Right atrium auricular region (tissue), 2 donors: ENCODE results near the gene MYOCD. TPM values are rescaled to one million over a fixed set of nuclear protein-coding genes. Genes with fewer than 3 reads are reported as not detected.

Experiments used
- DNase-seq: peaks from one replicate; pipeline ENCODE4 v3.0.0-alpha.2; 2019; ENCODE audit warnings: low spot score
- H3K27ac ChIP-seq, 2 donors: fragments of 200-600 bp; sonication (generic); 1 replicate in 1 of 2; 2 replicates in 1 of 2; pipeline ENCODE4 v1.5.1; 2016 to 2019
- H3K27me3 ChIP-seq, 2 donors: fragments of 200-600 bp; sonication (generic); one replicate each; pipeline versions ENCODE4 v1.5.1 to v1.6.0; 2017 to 2019
- H3K36me3 ChIP-seq: fragments of 200-600 bp; sonication (generic); one replicate; pipeline ENCODE4 v1.5.1; 2016
- H3K4me1 ChIP-seq, 2 donors: fragments of 200-600 bp; sonication (generic); one replicate each; pipeline versions ENCODE4 v1.5.1 to v1.6.0; 2017 to 2019
- H3K4me3 ChIP-seq, 2 donors: fragments of 200-600 bp; sonication (generic); 1 replicate in 1 of 2; 2 replicates in 1 of 2; pipeline ENCODE4 v1.5.1; 2017 to 2019; ENCODE audit warnings: mild to moderate bottlenecking in 1 of 2, moderate library complexity in 1 of 2
- H3K9me3 ChIP-seq, 2 donors: fragments of 200-600 bp; sonication (generic); one replicate each; pipeline ENCODE4 v1.5.1; 2019
- total RNA-seq, 2 donors: library from RNA; depleted of rRNA; stranded (reverse); fragments of >200 nt; gene quantifications; one replicate each; pipeline ENCODE4 v1.1.0, GENCODE V29; 2016
- TF ChIP-seq, protein P1 (sequence below), 2 donors: fragments of 200-600 bp; sonication (generic); IDR thresholded peaks; one replicate each; pipeline ENCODE4 v1.5.1; 2019; ENCODE audit warnings: antibody characterized with exemption in 2 of 2

Gene MYOCD
- total RNA-seq, 2 donors from 2014 or later, result 50.6 to 65.1 TPM

DNA sequence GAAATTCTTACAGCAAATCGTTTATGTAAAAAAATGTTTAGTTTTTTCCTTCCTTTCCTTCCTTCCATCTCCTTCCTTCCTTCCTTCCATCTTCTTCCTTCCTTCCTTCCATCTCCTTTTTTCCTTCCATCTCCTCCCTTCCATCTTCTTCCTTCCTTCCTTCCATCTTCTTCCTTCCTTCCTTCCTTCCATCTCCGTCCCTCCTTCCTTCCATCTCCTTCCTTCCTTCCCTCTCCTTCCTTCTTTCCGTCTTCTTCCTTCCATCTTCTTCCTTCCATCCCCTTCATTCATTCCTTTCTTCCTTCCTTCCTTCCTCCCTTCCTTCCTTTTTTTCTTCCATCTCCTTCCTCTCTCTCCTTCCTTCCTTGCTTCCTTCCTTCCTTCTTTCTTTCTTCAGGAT lies 22.7 kb downstream of the MYOCD start:
- Histone ChIP-seq H3K27me3 (no peaks in the 10 kb centered on the region), H3K9me3 (no peaks in the 10 kb centered on the region), H3K36me3 (no peaks in the 10 kb centered on the region), H3K4me1 (peaks cover 0 to 41% of the 10 kb centered on the region in 2 donors), H3K27ac (peak overlapping the region in 1 of 2 donors; percentile 20), H3K4me3 (no peak overlapping the region)
- TF ChIP-seq, protein P1, sequence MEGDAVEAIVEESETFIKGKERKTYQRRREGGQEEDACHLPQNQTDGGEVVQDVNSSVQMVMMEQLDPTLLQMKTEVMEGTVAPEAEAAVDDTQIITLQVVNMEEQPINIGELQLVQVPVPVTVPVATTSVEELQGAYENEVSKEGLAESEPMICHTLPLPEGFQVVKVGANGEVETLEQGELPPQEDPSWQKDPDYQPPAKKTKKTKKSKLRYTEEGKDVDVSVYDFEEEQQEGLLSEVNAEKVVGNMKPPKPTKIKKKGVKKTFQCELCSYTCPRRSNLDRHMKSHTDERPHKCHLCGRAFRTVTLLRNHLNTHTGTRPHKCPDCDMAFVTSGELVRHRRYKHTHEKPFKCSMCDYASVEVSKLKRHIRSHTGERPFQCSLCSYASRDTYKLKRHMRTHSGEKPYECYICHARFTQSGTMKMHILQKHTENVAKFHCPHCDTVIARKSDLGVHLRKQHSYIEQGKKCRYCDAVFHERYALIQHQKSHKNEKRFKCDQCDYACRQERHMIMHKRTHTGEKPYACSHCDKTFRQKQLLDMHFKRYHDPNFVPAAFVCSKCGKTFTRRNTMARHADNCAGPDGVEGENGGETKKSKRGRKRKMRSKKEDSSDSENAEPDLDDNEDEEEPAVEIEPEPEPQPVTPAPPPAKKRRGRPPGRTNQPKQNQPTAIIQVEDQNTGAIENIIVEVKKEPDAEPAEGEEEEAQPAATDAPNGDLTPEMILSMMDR (IDR thresholded peaks at IDR 0.05), result no peak
- DNase-seq, result no peak

DNA sequence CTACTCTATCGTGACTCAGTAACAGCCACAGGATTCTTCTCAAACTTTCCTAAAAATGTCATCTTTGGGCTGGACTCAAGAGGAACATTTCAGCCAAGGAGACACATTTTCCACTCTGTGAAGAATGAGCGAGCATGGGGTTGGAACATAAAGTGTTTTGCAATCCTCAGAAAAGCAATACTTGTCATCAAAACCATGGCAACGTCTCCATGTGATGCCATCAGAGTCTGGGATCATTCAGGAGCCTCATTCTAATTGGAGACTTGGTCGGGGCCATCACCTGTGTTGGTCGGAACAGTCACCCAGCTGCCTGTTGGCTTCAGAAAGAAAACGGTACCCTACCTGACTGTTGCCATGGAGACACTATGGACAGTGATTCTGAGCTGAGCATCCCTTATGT lies 25.5 kb downstream of the MYOCD start:
- Histone ChIP-seq H3K4me3 (no peak overlapping the region), H3K9me3 (no peaks in the 10 kb centered on the region), H3K27me3 (no peaks in the 10 kb centered on the region), H3K27ac (peak overlapping the region; percentile 53 to 69), H3K4me1 (peaks cover 0 to 18% of the 10 kb centered on the region in 2 donors), H3K36me3 (no peaks in the 10 kb centered on the region)
- TF ChIP-seq, protein P1 (IDR thresholded peaks at IDR 0.05), result no peak
- peak; percentile 73 for DNase-seq

DNA sequence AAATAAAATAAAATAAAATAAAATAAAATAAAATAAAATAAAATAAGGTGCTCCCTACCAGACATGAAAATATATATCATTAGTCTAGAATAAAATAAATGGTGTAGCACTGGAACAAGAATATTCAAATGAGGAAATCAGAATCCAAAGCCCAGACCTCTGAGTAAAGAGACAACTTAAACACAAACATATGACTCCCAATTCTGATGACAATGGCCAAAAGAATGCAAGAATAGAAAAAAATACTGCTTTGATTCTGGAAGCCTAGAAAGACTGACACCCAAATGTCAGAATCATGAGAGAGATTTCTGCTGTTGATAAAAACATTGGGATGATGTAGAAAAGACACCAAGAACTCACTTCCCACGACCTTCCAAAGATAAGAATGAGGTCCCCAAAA lies 27.9 kb downstream of the MYOCD start:
- Histone ChIP-seq H3K4me1 (peaks cover 0 to 10% of the 10 kb centered on the region in 2 donors), H3K4me3 (no peak overlapping the region), H3K36me3 (no peaks in the 10 kb centered on the region), H3K27me3 (no peaks in the 10 kb centered on the region), H3K9me3 (no peaks in the 10 kb centered on the region), H3K27ac (peak overlapping the region in 1 of 2 donors; percentile 12)
- TF ChIP-seq, protein P1 (IDR thresholded peaks at IDR 0.05), result no peak
- DNase-seq, result no peak

DNA sequence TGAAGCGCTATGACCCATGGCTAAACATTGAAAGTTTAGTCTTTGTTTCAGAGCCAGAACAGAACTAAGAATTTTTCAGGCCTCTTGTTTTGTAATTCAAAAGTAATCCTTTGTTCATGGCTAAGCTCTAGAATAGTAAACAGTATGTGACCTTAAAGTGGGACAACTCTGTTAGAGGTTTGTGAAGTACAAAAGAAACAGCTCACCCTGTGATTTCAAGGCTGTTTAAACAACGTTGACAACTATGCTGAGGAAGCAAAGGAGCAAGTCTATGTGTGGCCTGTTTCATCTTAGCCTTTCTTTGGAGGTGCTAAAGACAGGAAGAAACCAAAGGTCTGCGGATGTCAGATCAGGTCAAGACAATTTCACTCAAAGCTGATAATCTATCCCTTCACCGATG lies 40.4 kb downstream of the MYOCD start:
- no peak for DNase-seq
- Histone ChIP-seq H3K9me3 (no peaks in the 10 kb centered on the region), H3K27ac (peak overlapping the region in 1 of 2 donors; percentile 14), H3K4me3 (no peak overlapping the region), H3K4me1 (no peaks in the 10 kb centered on the region), H3K27me3 (no peaks in the 10 kb centered on the region), H3K36me3 (peaks cover 24% of the 10 kb centered on the region)
- TF ChIP-seq, protein P1 (IDR thresholded peaks at IDR 0.05), result no peak

DNA sequence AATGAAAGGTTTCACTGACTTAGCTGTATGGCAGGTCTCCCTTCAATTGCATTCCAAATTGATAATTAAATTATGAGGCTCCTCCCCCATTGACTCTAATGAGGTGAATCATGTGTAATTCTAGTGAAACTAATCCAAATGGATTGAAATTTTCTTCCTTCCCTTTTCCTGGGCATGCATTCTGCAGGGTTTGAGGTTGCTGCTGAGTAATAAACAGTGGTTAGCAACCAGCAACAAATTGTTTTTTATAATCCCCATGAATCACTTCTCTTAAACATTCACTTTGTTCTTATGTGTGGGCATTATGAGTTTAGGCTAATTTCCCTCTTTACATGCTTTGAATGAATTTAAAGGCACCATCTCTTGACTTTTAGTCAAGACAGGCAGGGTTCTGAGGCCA lies 43.4 kb downstream of the MYOCD start:
- H3K27ac ChIP-seq, result no peak overlapping the region

More for the DNA sequence above, 43.4 kb downstream of the MYOCD start:
- H3K4me1 ChIP-seq, result peaks cover 0 to 13% of the 10 kb centered on the region in 2 donors
- no peaks in the 10 kb centered on the region for H3K9me3 ChIP-seq
- H3K36me3 ChIP-seq, result peaks cover 24% of the 10 kb centered on the region
- no peak overlapping the region for H3K4me3 ChIP-seq
- TF ChIP-seq, protein P1 (IDR thresholded peaks at IDR 0.05), result no peak
- no peak for DNase-seq
- H3K27me3 ChIP-seq, result no peaks in the 10 kb centered on the region
